Raji (cell line): Measurements from ENCODE around the gene ACTL8.

Experiments used
- POLR2A ChIP-seq: IDR thresholded peaks from 2 replicates; pipeline ENCODE4 v1.6.1; 2011; ENCODE audit warnings: low read depth, low read length, control low read depth; ENCODE audit not compliant: insufficient read depth

The ACTL8 gene

GRCh38 chr1:17775796-17776195 lies 20.7 kb downstream of the ACTL8 start:
- TF ChIP-seq POLR2A, result no peak

- no peak for TF ChIP-seq POLR2A
Measured at GRCh38 chr1:17776426-17776825, 21.3 kb downstream of the ACTL8 start.

- TF ChIP-seq POLR2A, result no peak
Measured at GRCh38 chr1:17777330-17777729, 22.2 kb downstream of the ACTL8 start.

GRCh38 chr1:17777818-17778217 lies 22.7 kb downstream of the ACTL8 start:
- TF ChIP-seq POLR2A, result no peak

- no peak for TF ChIP-seq POLR2A
Measured at GRCh38 chr1:17780916-17781315, 25.8 kb downstream of the ACTL8 start.

GRCh38 chr1:17789926-17790325 lies 34.8 kb downstream of the ACTL8 start:
- no peak for TF ChIP-seq POLR2A

- TF ChIP-seq POLR2A, result no peak
Measured at GRCh38 chr1:17790383-17791054, 35.4 kb downstream of the ACTL8 start.

GRCh38 chr1:17791055-17791390 lies 35.9 kb downstream of the ACTL8 start:
- TF ChIP-seq POLR2A, result no peak

- no peak for TF ChIP-seq POLR2A
Measured at GRCh38 chr1:17791480-17791879, 36.3 kb downstream of the ACTL8 start.

GRCh38 chr1:17792421-17792820 lies 37.3 kb downstream of the ACTL8 start:
- TF ChIP-seq POLR2A, result no peak

GRCh38 chr1:17795081-17795809 lies 40.1 kb downstream of the ACTL8 start:
- no peak for TF ChIP-seq POLR2A

GRCh38 chr1:17795836-17796645 lies 40.9 kb downstream of the ACTL8 start:
- TF ChIP-seq POLR2A, result no peak

- no peak for TF ChIP-seq POLR2A
Measured at GRCh38 chr1:17797478-17797877, 42.3 kb downstream of the ACTL8 start.

GRCh38 chr1:17798011-17798410 lies 42.9 kb downstream of the ACTL8 start:
- TF ChIP-seq POLR2A, result no peak

- no peak for TF ChIP-seq POLR2A
Measured at GRCh38 chr1:17798799-17799382, 43.8 kb downstream of the ACTL8 start.
